OCI-LY1 (cell line): ENCODE measurements around the gene MYO18A.
A peak's percentile ranks its signal among the peaks of the same experiment; 100 is the strongest.

Experiments used
- H2AFZ ChIP-seq: fragments of 200-600 bp; sonication (generic), shearing (Covaris generic); 2 replicates; pipeline ENCODE4 v1.6.0; 2014; ENCODE audit warnings: antibody characterized with exemption, mild to moderate bottlenecking, low read length
- H3F3A ChIP-seq: fragments of 200-600 bp; sonication (generic), shearing (Covaris generic); 2 replicates; pipeline ENCODE4 v1.6.0; 2014; ENCODE audit warnings: mild to moderate bottlenecking, antibody characterized with exemption, low read length, moderate library complexity; ENCODE audit not compliant: insufficient read depth
- H3K27ac ChIP-seq: fragments of 200-600 bp; sonication (generic); 2 replicates; pipeline ENCODE4 v1.5.1; 2014; ENCODE audit warnings: low read length, mixed run types, mild to moderate bottlenecking, low read depth; ENCODE audit not compliant: poor library complexity, severe bottlenecking
- H3K27me3 ChIP-seq: fragments of 200-600 bp; sonication (generic); 2 replicates; pipeline ENCODE4 v1.6.0; 2014; ENCODE audit warnings: antibody characterized with exemption, mild to moderate bottlenecking, low read length, moderate library complexity; ENCODE audit not compliant: insufficient read depth
- H3K36me3 ChIP-seq: fragments of 200-600 bp; sonication (generic); 2 replicates; pipeline ENCODE4 v1.6.1; 2014; ENCODE audit warnings: mild to moderate bottlenecking, antibody characterized with exemption, low read length, moderate library complexity, mixed read lengths; ENCODE audit not compliant: insufficient read depth
- H3K4me1 ChIP-seq: fragments of 200-600 bp; sonication (generic); 2 replicates; pipeline ENCODE4 v1.5.1; 2014; ENCODE audit warnings: mild to moderate bottlenecking, low read length, moderate library complexity; ENCODE audit not compliant: insufficient read depth, severe bottlenecking
- H3K4me2 ChIP-seq: fragments of 200-600 bp; sonication (generic), shearing (Covaris generic); 2 replicates; pipeline ENCODE4 v1.6.1; 2014; ENCODE audit warnings: low read length
- H3K4me3 ChIP-seq: fragments of 200-600 bp; sonication (generic); 2 replicates; pipeline ENCODE4 v1.5.1; 2014; ENCODE audit warnings: low read length, low read depth, mild to moderate bottlenecking, mixed read lengths; ENCODE audit not compliant: poor library complexity, severe bottlenecking
- H3K79me2 ChIP-seq: fragments of 200-600 bp; shearing (Covaris generic); 2 replicates; pipeline ENCODE4 v1.6.1; 2016; ENCODE audit warnings: mixed run types, low read length, mixed read lengths; ENCODE audit not compliant: insufficient read depth
- H3K9ac ChIP-seq: fragments of 200-600 bp; sonication (generic), shearing (Covaris generic); 2 replicates; pipeline ENCODE4 v1.6.1; 2014; ENCODE audit warnings: mild to moderate bottlenecking, low read length, mixed read lengths
- H3K9me2 ChIP-seq: fragments of 200-600 bp; sonication (generic), shearing (Covaris generic); 2 replicates; pipeline ENCODE4 v1.6.1; 2014; ENCODE audit warnings: low read depth, mild to moderate bottlenecking, low read length, mixed read lengths
- H3K9me3 ChIP-seq: fragments of 200-600 bp; shearing (Covaris generic); 2 replicates; pipeline ENCODE4 v1.6.1; 2014; ENCODE audit warnings: low read length, mixed read lengths
- H4K20me1 ChIP-seq: fragments of 200-600 bp; sonication (generic), shearing (Covaris generic); 2 replicates; pipeline ENCODE4 v1.6.0; 2016; ENCODE audit warnings: mild to moderate bottlenecking, low read length; ENCODE audit not compliant: insufficient read depth
- CTCF ChIP-seq: fragments of 200-600 bp; sonication (generic), shearing (Covaris generic); IDR thresholded peaks from 2 replicates; pipeline ENCODE4 v1.5.1; 2017; ENCODE audit warnings: mild to moderate bottlenecking, antibody characterized with exemption, low read length, moderate library complexity, mixed read lengths
- EZH2 ChIP-seq: fragments of 200-600 bp; sonication (generic), shearing (Covaris generic); IDR thresholded peaks from 2 replicates; pipeline ENCODE4 v1.8.0; 2017; ENCODE audit warnings: borderline replicate concordance, mixed run types, mild to moderate bottlenecking, antibody characterized with exemption, low read length, moderate library complexity, mixed read lengths

MYO18A gene

DNA sequence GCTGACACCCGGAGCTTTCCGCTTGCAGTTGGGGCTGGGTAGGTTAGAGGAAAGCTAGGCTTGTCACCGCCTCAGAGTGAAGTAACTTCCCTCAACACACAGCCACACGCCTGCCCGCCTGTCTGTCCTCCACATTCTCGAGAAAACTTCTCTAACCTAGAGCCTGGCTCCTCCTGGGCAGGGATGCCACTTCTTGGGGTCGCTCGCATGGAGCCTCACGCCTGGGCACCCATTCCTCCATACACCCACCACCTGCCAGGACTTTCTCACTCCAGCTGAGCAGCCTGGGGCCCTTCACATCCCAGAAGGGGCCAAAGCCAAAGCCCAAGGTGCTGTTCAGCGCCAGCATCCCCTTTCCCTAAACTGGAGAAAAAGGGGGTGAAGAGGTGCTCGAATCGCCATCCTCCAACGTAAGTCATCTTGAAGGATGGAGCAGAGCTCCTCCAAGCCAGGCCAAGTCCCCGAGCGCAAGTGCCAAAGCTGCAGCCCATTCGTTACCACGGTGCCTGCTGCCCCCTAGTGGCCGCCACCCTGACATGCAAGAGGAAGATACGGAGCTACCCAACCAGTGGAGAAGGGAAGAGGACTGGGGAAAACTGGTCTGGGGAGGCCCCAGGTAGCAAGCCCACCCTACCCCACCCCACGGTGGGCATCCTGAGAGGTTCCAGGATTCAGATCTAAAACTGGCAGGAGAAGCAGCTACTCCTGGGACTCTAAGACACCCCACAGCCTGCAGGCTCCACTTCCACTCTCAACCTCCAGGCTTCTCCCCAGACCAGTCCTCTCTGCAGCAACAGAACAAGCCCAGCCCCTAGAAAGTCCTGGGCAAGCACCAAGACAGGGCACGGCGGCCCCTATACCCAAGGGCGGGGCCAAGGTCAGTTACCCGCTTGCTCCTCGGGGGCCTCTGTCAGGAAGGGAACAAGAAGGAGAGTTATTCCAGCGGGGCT is 63.1 kb downstream of the MYO18A start:
- Histone ChIP-seq H3K4me1 (peaks cover 4% of the 10 kb centered on the region), H3K27ac (peak overlapping the region; percentile 51), H2AFZ (no peak overlapping the region), H3K4me3 (no peak overlapping the region), H3K9me3 (no peaks in the 10 kb centered on the region), H3F3A (no peaks in the 10 kb centered on the region), H3K27me3 (no peaks in the 10 kb centered on the region), H4K20me1 (no peaks in the 10 kb centered on the region), H3K9me2 (no peaks in the 10 kb centered on the region), H3K79me2 (no peaks in the 10 kb centered on the region), H3K9ac (no peak overlapping the region), H3K4me2 (peak overlapping the region; percentile 30; the same call in 1 of the 2 replicates), H3K36me3 (peaks cover 20% of the 10 kb centered on the region; the same call in 1 of the 2 replicates)
- peak; percentile 90 for TF ChIP-seq CTCF
- no peak for TF ChIP-seq EZH2

- TF ChIP-seq CTCF (peak; percentile 45), EZH2 (no peak)
- H3K36me3 ChIP-seq = peaks cover 23% of the 10 kb centered on the region; the same call in 1 of the 2 replicates
- no peaks in the 10 kb centered on the region for H3K9me2 ChIP-seq
- H4K20me1 ChIP-seq = no peaks in the 10 kb centered on the region
- H3F3A ChIP-seq = no peaks in the 10 kb centered on the region
- peaks cover 4% of the 10 kb centered on the region for H3K4me1 ChIP-seq
- H3K9ac ChIP-seq = no peak overlapping the region
- H3K27ac ChIP-seq = no peak overlapping the region
- no peaks in the 10 kb centered on the region for H3K27me3 ChIP-seq
- no peaks in the 10 kb centered on the region for H3K79me2 ChIP-seq
- no peak overlapping the region for H2AFZ ChIP-seq
- H3K9me3 ChIP-seq = no peaks in the 10 kb centered on the region
- H3K4me3 ChIP-seq = no peak overlapping the region
- no peak overlapping the region for H3K4me2 ChIP-seq
Observed at GRCh38 chr17:29115961-29116803, 64.0 kb downstream of the MYO18A start.

- Histone ChIP-seq H3K36me3 (peaks cover 26% of the 10 kb centered on the region; the same call in 1 of the 2 replicates), H3K9me2 (no peaks in the 10 kb centered on the region), H3K9ac (no peak overlapping the region), H3K4me1 (peaks cover 4% of the 10 kb centered on the region), H3K4me3 (no peak overlapping the region), H3F3A (no peaks in the 10 kb centered on the region), H3K9me3 (no peaks in the 10 kb centered on the region), H2AFZ (no peak overlapping the region), H3K79me2 (no peaks in the 10 kb centered on the region), H3K27me3 (no peaks in the 10 kb centered on the region), H3K27ac (no peak overlapping the region), H4K20me1 (no peaks in the 10 kb centered on the region), H3K4me2 (no peak overlapping the region)
- no peak for TF ChIP-seq EZH2
- TF ChIP-seq CTCF = no peak
Observed at GRCh38 chr17:29115435-29115834, 64.8 kb downstream of the MYO18A start.
